ENCODE results near the gene TTC13.

TTC13 gene

GRCh38 chr1:230865062-230865817 lies 113.4 kb downstream of the TTC13 start:
- DNase-seq (ENCODE audit: low read depth) = no peak
- no peak overlapping the region for H3K4me3 ChIP-seq (ENCODE audit: low read depth, low read length)
- TF ChIP-seq, protein P1, sequence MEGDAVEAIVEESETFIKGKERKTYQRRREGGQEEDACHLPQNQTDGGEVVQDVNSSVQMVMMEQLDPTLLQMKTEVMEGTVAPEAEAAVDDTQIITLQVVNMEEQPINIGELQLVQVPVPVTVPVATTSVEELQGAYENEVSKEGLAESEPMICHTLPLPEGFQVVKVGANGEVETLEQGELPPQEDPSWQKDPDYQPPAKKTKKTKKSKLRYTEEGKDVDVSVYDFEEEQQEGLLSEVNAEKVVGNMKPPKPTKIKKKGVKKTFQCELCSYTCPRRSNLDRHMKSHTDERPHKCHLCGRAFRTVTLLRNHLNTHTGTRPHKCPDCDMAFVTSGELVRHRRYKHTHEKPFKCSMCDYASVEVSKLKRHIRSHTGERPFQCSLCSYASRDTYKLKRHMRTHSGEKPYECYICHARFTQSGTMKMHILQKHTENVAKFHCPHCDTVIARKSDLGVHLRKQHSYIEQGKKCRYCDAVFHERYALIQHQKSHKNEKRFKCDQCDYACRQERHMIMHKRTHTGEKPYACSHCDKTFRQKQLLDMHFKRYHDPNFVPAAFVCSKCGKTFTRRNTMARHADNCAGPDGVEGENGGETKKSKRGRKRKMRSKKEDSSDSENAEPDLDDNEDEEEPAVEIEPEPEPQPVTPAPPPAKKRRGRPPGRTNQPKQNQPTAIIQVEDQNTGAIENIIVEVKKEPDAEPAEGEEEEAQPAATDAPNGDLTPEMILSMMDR (IDR thresholded peaks at IDR 0.05; ENCODE audit: insufficient read depth, low read depth, low read length, missing control alignments) = no peak

- no peak overlapping the region for H3K4me3 ChIP-seq (ENCODE audit: low read depth, low read length)
- TF ChIP-seq, protein P1 (IDR thresholded peaks at IDR 0.05; ENCODE audit: insufficient read depth, low read depth, low read length, missing control alignments) = no peak
- no peak for DNase-seq (ENCODE audit: low read depth)
These were observed 114.2 kb downstream of the TTC13 start for GRCh38 chr1:230864441-230864840.

DNA sequence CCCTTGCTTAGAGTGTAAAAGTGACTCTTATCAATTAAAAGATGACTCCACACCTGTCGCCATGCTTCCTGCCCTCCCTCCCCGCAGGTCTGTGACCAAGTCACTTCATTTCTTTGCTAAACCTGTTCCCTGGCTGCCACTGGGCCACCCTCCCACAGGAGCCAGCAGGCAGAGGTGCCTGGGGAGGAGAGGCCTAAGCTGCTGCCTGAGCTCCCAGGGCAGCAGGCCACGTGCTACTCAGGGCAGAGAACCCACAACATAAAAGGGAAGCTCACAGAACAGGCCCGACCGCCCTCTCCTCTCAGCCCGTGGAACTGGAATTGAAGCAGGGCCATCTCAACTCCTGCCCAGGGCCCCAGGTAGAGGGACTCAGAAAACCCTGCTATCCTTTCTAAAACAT lies 115.2 kb downstream of the TTC13 start:
- TF ChIP-seq, protein P1 (IDR thresholded peaks at IDR 0.05; ENCODE audit: insufficient read depth, low read depth, low read length, missing control alignments) = no peak
- no peak for DNase-seq (ENCODE audit: low read depth)

DNA sequence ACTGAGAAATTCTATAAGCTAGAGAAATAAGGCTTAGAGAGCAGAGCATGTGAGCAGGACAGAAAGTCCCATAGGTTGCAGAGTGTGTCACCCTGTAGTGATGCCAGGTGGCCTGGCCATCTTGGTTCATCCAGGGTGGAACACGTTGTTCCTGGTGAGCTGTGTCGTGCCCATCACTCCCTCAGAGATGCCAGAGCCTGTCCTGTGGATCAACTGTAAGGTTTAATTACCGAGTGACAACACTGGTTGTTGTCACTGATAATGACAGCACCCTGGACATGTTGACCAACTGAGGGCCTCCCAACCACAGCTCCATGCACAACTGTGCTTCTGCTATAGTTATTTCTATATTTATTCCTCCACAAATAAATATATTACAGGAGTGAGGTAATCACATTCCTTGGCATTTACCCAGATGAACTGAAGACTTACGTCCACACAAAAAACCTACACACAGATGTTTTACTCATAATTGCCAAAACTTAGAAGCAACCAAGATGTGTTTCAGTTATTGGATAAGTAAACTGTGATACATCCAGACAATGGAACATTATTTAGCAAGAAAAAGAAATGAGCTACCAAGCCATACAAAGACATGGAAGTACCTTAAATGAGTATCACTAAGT lies 116.6 kb downstream of the TTC13 start:
- H3K4me3 ChIP-seq (ENCODE audit: low read depth, low read length) = no peak overlapping the region
- TF ChIP-seq, protein P1 (IDR thresholded peaks at IDR 0.05; ENCODE audit: insufficient read depth, low read depth, low read length, missing control alignments) = no peak
- DNase-seq (ENCODE audit: low read depth) = no peak

More for the DNA sequence above, 115.2 kb downstream of the TTC13 start:
- no peak overlapping the region for H3K4me3 ChIP-seq (ENCODE audit: low read depth, low read length)

GRCh38 chr1:230861489-230861888 lies 117.2 kb downstream of the TTC13 start:
- TF ChIP-seq, protein P1 (IDR thresholded peaks at IDR 0.05; ENCODE audit: insufficient read depth, low read depth, low read length, missing control alignments) = no peak
- DNase-seq (ENCODE audit: low read depth) = no peak
- no peak overlapping the region for H3K4me3 ChIP-seq (ENCODE audit: low read depth, low read length)

DNA sequence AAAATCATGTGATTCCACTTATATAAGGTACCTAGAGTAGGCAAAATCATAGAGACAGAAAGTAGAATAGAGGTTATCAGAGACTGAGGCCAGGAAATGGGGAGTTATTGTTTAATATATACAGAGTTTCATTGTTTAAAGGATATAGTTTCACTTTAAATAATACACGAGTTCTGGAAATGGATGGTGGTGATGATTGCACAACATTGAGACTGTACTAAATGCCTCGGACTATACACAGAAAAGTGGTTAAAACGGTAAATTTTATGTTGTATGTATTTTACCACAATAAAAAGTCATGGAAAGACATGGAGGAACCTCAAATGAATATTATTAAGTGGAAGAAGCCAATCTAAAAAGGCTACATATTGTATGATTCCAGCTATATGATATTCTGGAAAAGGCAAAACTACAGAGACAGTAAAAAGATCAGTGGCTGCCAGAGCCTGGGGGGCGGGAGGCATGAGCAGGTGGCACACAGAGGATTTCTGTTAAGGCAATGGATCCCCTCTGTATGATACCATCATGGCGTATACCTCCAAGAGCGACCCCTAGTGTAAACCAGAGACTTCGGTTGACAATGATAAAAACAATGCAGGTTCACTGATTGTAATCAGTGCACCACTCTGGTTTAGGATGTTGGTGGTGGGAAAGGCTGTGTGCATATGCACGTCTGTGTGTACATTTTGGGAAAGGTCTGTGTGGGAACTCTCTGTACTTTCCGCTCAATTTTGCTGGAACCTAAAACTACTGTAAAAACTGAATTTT lies 117.9 kb downstream of the TTC13 start:
- no peak for DNase-seq (ENCODE audit: low read depth)
- H3K4me3 ChIP-seq (ENCODE audit: low read depth, low read length) = no peak overlapping the region
- TF ChIP-seq, protein P1 (IDR thresholded peaks at IDR 0.05; ENCODE audit: insufficient read depth, low read depth, low read length, missing control alignments) = no peak
